Tibial nerve (tissue), 4 donors: ENCODE results near the gene DHRSX. TPM values are rescaled to one million over a fixed set of nuclear protein-coding genes. Genes with fewer than 3 reads are reported as not detected.

ENCODE experiments used
- DNase-seq, 2 donors: peaks; one replicate each; pipeline ENCODE4 v3.0.0-alpha.2; 2019; ENCODE audit warnings: low spot score in 2 of 2
- H3K27ac ChIP-seq, 4 donors: fragments of 200-600 bp; sonication (generic) in 3 of 4; one replicate each; pipeline ENCODE4 v1.5.1; 2017 to 2019; ENCODE audit warnings: mild to moderate bottlenecking in 1 of 4
- H3K27me3 ChIP-seq, 2 donors: fragments of 200-600 bp; sonication (generic) in 1 of 2; one replicate each; pipeline versions ENCODE4 v1.5.1 to v1.6.0; 2017 to 2019
- H3K36me3 ChIP-seq, 3 donors: fragments of 200-600 bp; sonication (generic); one replicate each; pipeline ENCODE4 v1.5.1; 2018 to 2019
- H3K4me1 ChIP-seq, 4 donors: fragments of 200-600 bp; sonication (generic) in 3 of 4; one replicate each; pipeline ENCODE4 v1.5.1; 2017 to 2019
- H3K4me3 ChIP-seq, 4 donors: fragments of 200-600 bp; sonication (generic) in 3 of 4; one replicate each; pipeline ENCODE4 v1.5.1; 2017 to 2019; ENCODE audit warnings: mild to moderate bottlenecking in 1 of 4, moderate library complexity in 1 of 4
- H3K9me3 ChIP-seq, 4 donors: fragments of 200-600 bp; sonication (generic) in 3 of 4; one replicate each; pipeline ENCODE4 v1.5.1; 2017 to 2019
- POLR2A ChIP-seq, 2 donors: fragments of 450-650 bp; IDR thresholded peaks; one replicate each; pipeline ENCODE4 v1.6.1; 2017; ENCODE audit warnings: antibody characterized with exemption in 2 of 2, mild to moderate bottlenecking in 2 of 2, moderate library complexity in 2 of 2
- WGBS, 2 donors: methylation state at CpG; one replicate each; pipeline ENCODE4 v1.1.5; 2018; 5-methylcytosine and 5-hydroxymethylcytosine counted together
- total RNA-seq, 4 donors: library from RNA; depleted of rRNA; stranded (reverse); fragments of >200 nt; gene quantifications; one replicate each; pipeline ENCODE4 v1.1.0, GENCODE V29; 2016

Gene DHRSX
- total RNA-seq, 4 donors from 2014 or later = 20.3 to 44.3 (median 31.7) TPM

DNA sequence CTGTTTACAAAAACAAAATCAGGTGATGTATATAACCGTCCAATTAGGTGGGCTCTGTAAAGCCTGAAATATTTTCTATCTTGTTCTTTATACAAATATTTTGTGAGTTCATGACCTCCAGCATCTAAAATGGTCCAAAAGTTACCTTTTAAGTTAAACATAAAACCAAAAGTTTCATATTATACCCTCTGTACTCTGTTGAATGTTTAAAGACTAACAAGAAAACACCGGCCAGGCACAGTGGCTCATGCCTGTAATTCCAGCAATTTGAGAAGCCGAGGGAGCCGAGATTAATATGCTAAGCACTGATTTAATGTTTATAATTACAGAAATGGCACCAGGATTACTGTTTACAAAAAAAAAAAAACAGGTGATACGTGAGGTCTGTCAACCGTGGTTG is 328.4 kb downstream of the DHRSX start:
- H3K27me3 ChIP-seq = no peaks in the 10 kb centered on the region
- no peak for DNase-seq
- no peak overlapping the region for H3K4me3 ChIP-seq
- H3K4me1 ChIP-seq = no peaks in the 10 kb centered on the region
- H3K9me3 ChIP-seq = peaks cover 0 to 36% (median 0%) of the 10 kb centered on the region in 4 donors
- H3K36me3 ChIP-seq = peaks cover 0 to 2% (median 0%) of the 10 kb centered on the region in 3 donors
- WGBS, 2 donors = 85 to 86% methylated on average over 6 of the region's 6 CpGs
- no peak overlapping the region for H3K27ac ChIP-seq
- TF ChIP-seq POLR2A (IDR thresholded peaks at IDR 0.05) = no peak

Other genes starting within 250 kb of the DHRSX start
- gene ZBED1, start within 50 bp of the DHRSX start, total RNA-seq = 10 to 100 TPM; 35.6 to 68.2 (median 48.2) TPM
- gene CD99, start 190.3 kb upstream of the DHRSX start, total RNA-seq = 100 to 1,000 TPM; 249 to 611 (median 391) TPM